HG03354 (cell line): Measurements from ENCODE around the gene KRT84.
"Not testable (repeated sequence)": the region's sequence is repeated elsewhere in the genome, so short reads cannot be mapped to it uniquely, and the experiment has no call there.

Experiments
- ATAC-seq: cut with Tn5 transposase; IDR thresholded peaks from one replicate; pipeline ENCODE4 v1.9.1; 2021; ENCODE audit warnings: mild to moderate bottlenecking; ENCODE audit not compliant: unreplicated experiment, poor library complexity, severe bottlenecking

KRT84 gene

DNA sequence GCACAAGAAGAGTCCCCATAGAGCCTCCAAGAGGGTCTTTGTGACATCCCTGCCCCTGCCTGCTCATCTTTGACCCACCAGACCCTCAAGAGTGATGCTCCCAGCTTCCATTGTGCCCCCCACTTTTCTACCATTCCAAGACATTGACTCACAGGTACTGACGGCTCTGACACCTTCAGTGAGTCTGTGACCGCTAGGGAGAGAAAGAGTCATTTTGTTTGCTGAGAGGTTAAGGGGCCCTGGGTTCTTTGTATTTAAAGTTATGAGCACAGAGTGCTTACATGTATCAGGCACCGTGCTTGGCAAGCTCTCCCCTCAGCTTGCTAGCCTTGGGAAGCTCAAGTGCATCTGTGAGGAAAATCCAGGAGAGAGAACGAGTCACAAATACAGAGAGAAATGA is 27.8 kb upstream of the KRT84 start:
- ATAC-seq: no peak

DNA sequence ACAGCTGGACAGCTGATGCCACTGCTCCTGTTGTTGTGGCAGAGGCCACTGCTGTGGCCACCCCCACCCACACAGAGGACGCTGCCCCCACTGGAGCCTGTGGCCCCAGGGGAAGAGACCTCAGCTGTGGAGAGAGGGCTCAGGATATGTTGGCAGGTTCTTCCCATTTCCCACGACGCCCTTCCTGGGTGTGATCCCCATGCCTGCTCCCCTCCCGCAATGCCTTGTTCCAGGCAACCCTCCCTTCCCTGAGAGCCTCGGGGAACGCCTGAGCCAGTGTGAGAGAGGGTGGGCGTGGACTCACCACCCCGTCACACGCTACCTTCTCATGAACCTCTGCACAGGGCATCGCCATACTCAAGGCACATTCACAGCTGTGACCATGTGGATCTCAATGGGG is 26.4 kb upstream of the KRT84 start:
- ATAC-seq: no peak

DNA sequence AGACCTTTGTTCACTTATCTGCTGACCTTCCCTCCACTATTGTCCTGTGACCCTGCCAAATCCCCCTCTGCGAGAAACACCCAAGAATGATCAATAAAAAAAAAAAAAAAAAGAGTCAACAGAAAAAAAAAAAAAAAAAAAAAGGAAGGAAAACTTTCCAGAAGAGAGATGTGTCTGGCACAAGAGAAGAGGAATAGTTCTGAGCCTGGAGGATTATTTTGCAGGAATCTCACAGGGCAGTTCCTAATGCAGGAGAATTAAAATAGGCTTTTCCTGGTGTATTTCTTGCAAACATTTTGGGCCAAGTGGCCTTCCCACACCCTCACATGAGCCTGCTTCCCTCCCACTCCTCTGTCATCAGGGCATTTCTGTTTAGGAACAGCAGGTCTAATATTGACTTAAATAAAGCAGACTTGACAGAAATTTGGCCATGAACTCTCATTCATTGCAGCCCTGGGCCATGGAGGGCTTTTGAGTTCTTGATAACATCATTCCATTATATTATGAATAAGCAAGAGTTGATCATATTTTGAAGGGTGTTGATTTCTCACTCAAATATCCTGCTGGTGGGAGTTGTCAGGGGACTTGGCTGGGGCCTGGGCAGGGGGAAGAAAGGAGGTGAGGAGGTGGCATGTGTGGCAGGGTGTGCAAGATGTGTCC is 25.3 kb upstream of the KRT84 start:
- ATAC-seq: not testable (repeated sequence)

DNA sequence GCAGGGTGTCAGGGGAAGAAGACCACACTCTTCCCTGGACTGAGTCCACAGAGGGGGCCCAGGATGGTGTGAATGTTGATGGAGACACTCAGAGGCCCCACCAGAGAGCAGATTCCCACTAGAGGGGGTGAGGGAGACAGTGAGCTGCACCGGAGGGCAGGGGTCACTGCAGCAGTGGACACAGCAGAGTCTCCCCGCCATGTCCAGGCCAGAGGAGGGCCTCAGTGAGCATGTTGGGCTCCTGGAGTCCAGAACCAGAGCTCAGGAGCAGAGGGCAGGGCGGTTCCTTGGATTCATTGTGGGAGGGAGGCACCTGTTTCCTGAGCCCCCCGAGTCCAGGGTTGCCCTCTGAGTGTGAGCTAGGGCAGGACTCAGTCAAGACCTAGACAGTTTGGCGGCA is 22.5 kb upstream of the KRT84 start:
- no peak for ATAC-seq

DNA sequence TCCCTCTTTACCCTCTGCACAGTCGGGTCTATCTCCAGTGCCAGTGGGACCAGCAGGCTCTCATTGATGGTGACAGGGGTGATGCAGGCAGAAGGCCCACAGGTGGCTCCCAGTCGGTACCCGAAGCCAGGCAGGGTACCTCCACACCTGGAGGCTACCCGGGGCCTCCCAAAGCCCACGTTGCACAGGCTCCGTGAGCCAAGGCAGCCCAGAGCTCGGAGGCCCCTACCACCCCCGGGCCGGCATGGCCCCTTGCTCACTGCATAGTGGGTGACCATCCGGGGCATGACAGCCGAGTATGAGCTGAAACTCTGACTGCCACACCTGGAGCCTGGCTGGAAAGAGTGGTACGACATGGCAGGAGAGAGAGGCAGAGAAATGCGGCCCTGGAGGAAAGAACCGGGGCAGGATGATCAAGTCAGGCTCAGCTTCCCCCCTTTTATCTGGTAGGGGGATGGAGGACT is 20.5 kb upstream of the KRT84 start, which contains the start of gene KRT82:
Gene KRT82, minus strand, starts transcription at position 414 of the 464 bp plus-strand sequence. Its CDS starts 58 bp downstream, at position 356.
- no peak for ATAC-seq

DNA sequence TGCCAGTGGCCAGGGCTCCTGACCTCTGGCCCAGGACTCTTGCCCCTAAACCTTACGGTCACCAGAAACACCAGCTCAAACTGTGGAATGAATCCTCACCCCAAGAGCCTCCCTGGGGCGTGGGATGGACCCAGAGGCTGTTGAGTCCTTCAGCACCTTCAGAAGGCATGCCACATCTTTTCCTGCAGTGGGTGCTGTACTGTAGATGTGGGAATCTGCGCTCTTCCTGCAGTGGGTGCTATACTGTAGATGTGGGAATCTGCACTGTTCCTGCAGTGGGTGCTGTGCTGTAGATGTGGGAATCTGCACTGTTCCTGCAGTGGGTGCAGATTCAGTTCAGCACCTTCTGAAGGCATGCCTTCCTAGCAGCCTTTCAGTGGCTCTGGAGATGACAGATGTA is 19.5 kb upstream of the KRT84 start:
- ATAC-seq: no peak

DNA sequence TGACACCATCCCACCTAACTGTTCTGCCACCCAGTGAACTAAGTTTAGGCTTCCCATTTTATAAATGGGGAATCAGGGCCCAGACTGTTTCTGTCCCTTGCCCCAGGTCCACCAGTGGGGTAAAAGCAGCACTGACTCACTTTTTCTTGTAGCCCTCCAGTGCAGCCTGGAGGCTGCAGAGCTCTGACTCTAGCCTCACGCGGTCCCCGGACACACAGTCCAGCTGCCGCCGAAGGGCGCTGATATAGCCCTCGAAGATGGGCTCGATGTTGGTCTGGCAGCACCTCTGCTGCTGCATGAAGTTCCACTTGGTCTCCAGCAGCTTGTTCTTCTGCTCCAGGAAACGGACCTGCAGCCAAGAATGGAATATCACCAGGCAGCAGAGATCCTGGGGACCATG is 18.1 kb upstream of the KRT84 start:
- no peak for ATAC-seq

DNA sequence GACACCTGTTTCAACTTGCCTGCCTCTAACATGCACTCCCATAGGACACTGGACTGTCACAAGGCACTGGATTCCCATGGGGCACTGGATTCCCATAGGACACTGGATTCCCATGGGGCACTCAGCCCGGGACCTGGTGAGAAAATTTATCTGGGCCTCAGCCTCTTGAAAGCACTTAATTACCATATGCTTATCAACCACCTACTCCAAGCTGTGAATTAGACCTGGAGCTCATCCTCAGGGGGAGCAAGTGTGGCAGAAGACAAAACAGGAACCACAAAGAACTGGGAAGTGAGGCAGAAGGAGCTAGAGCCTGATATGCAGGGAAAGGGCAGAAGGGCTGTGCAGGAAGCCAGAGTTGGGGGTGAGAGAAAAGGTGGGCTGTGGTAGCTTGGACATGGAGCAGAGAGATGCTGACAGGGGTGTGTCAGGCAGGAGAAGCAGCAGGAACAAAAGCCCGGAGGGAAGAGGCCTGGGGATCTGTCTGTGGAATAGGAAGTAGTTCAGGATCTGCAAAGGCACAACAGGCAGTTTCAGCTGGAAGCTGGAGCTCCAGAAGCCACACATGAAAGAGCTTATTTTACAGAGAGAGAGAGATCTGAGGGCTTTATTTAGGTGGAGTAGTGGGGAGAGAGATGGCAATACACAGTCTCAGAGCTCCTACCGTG is 17.6 kb upstream of the KRT84 start:
- ATAC-seq: no peak

DNA sequence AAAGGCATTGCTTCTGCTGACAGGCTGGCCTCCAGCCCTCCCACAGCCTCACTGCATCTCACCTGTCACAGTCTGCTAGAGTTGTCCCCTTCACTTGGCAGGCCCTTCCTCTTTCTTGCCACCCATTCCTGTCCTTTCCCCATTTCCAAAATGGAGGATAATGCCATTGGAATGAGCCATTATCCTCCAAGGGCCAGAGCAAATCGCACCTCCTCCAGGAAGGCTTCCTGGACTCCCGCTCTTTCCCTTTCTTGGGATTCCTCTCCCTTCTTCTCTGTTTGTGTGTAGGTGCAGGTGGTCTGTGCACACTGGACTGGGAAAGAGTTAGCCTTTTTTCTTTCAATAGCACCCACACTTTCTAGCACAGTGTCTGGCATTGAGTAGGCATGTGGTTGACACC is 16.9 kb upstream of the KRT84 start:
- ATAC-seq: no peak

DNA sequence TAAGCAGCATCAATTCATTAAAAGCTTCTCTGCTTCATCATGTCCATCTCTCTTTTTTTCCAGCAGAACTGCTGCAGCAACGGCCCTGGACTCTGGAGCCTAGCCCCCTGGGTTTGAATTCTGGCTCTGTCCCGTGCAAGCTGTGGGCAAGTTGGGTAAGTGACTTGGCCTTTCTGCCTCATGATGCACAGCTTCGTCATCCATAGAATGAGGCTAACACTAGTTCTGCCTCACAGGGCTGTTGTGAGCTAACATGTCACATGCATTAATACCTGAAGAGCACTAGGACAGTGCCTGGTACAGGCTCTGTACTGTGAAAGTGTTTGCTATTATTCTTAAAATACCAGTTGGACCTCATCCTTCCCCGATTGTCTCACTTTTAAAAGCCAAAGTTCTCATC is 16.5 kb upstream of the KRT84 start:
- no peak for ATAC-seq

DNA sequence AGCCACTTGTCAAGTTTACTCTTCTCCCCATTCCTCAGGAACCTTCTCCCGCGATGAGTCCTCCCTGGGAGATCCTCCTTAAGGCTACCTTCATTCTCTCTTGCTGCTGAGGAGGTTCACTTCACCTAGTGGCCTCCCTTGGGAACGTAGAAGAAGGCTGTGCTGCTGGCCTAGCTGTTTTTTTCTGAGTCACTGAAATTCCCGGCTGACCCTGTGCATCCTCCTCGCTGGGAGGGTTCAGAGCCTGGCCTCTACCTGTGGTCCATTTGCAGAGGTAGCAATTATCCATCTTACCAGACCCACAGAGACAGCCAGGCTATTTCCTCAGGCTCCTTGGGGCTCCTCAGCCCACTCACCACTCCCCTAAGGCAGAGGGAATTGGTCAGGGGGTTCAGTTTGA is 16.1 kb upstream of the KRT84 start:
- no peak for ATAC-seq

DNA sequence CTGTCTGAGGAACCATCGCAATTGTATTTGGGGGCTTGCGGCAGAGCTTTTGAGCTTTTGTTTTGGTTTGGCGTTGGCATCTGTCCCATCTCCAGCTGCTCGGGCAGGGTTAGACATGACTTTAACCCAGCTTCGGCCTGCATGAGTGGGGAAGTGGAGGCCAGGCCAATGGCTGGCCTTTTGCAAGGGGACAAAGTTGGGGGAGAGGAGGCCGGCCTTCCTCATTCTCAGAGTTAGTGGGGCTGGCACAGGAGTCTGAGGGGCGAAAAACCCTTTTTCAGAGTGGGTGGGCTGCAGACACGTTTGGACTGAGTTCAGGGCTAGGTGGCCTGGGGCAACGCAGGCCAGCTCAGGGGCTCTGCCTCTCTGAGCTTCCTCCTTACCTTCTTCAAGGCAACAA is 15.5 kb upstream of the KRT84 start:
- ATAC-seq: no peak

DNA sequence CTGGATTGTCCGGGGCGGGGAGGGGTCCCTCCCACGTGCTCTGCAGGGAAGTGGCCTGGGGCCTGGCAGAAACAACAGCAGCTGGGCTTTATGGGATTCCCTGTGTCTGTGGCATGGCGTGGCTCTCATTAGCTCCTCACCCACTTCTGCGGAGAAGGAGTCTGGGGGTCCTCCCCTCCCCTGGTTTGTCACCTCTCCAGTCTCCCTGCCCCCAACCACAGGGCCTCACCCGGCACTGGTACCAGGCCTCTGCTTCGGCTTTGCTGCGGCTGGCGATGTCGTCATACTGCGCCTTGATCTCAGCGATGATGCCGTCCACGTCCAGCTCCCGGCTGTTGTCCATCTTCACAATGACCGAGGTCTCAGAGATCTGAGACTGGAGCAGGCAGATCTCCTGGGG is 14.3 kb upstream of the KRT84 start:
- ATAC-seq: no peak

DNA sequence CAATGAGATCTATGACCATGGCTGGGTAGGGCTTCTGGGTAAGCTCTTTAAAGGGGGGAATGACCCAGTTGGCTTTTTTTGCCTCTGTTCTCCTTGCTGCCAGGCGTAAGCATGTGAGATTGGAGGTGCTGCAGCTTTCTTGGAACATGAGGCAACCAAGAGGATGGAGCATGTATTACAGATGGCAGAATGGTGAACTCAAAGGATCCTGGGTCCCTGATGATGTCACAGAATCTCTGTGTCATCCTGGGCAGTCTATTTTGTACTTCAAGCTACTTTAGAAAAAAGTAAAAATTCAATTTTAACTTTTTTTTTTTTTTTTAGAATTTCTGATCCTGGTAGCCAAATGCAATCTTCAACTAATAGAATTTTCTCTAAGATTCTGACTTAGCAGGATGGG is 12.7 kb upstream of the KRT84 start:
- no peak for ATAC-seq

DNA sequence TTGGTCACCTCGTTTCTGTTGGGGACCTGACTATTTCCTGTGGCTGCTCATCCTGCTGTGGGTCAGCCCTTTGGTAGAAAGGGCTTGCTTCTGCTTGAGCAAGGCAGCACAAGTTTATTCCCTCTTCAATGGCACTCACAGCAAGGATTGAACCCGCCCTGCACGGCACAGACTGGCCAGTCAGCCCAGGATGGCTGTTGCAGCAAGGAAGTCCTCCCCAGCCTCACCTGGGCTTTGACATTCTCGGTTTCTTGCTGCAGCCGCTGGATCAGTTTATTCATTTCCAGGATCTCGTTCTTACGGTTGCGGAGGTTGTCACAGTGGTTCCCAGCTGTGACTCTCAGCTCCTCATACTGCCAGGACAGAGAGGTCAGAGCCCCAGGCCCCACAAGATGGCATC is 11.2 kb upstream of the KRT84 start:
- no peak for ATAC-seq

DNA sequence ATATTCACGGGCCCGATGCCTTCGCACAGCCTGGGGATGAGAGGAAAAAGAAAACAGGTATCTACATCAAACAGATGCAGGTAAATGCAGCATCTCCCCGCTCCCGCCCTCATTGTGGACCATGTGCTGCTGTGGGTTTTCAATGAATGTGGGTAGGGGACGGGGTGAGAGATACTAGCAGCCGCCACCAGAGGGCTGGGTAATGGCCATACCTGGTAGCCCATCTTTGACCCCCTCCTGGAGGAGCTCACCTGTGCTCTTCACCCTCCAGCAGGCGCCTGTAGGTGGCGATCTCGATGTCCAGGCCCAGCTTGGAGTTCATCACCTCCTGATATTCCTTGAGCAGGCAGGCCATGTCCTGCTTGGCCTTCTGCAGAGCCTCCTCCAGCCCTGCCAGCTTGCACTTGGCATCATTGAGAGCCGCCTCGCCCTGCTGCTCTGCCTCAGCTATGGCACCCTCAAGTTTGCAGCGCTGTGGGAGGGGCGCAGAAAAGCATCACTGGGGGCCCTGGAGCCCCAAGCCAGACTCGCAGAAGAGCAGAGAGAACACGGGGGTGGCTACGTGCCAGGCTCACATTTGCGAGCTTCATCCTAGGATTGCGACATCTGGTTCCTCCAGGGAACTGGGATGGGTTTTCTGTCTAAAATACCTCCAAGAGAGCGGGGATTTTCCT is 10.4 kb upstream of the KRT84 start:
- ATAC-seq: no peak

DNA sequence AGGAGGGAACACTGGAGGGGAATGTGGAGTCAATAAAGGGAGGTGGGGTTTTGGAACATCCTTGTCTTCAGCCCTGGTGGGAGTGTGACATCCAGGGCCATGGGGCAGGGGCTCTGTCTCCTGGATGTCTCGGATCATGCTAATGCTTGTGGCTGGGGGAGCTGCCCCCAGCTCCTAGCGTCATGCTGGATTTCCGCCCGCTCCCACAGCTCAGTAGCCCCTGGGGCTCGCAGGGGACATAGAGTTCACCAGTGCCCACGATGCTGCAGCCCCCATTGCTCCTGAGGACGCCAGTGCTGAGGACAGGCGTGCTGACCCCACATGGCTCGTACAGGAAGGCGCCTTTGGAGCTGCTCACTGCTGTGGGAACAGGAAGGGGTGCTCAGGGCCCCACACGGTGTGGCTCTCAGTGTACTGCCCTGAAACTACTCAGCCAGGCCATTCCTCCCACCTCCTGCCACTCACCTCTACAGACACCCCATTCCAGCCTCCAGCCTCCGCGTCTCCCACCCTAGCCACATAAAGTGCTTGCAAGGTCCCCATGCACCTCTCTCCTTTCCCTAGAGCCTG is 9.5 kb upstream of the KRT84 start:
- no peak for ATAC-seq

DNA sequence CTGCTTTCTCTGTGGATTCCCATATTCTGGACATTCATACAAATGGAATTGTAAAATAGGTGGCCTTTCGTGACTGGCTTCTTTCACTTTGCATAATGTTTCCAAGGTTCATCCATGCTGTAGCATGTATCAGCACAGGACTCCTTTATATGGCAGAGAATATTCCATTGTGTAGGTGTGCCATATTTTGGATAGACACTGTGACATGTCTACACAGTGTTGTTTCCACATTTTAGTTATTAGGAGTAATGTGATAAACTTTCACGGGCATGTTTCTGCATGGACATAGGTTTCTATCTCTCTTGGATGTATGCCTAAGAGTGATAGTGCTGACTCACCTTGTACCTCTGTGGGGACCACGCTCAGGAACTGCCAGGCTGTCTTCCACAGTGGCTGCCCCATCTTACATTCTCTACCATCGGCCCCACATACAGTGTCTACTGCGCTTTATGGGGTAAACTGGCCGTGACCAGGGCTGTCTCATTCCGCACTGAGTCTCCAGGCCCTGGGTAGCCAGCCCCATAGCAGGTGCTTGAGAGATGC is 7.1 kb upstream of the KRT84 start:
- no peak for ATAC-seq

DNA sequence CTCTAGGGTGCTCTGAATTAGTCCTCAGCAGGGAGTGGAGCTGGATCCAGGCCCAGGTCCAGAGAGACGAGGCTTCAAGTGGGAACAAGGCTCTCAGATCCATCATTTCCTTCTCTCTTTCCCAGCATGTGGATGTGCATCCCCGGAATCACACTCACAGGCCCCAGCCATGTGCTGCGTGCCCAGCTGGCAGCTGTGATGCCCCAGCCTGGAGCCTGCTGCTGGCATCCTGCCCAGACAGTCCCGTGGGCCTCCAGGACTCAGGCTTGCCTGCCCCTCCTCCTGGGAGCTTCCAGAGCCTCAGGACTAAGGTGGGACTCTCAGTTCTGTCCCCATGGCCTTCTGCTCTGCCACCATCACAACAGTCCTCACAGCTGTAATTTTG is 6.2 kb upstream of the KRT84 start:
- no peak for ATAC-seq

DNA sequence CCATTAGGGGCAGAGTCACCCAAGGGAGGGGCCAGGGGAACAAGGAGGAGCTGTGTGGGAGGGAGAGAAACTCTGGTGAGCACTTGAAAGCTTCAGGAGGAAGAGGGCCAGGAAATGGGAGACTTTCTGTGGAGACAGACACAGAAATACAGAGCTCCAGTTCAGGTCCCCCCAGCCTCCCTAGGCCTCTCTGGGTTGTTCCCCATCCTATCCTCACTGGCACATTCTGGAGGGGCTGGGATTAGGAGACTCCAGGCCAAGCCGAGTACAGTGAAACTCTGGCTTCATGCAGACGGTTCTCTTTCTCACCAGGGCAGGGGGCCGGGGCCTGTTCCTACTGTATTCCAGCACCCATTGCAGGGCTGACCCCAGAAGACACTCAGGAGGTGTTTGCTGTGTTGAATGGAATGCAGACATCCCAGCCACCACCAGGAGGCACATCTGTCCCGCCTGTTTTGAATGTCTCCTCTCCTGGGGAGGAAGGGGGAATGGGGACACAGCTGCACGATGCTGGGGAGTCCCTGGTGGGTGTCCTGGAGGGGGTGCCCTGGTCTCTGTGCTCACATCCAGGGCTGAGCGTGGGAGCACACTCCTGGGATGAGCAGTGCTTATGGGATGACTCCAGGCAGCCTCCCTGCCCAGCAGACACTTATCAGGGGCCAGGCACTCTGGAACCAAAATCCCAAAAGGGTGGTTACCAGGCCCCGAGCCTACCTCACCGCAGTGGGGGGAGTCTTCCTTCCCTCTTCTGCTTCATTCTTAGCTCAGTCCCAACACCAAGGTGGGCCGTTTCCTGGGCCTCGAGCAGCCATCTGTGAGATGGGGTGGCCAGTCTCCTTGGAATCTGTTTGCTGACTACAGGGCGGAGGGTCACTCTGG is 5.5 kb upstream of the KRT84 start:
- ATAC-seq: no peak
